Mesenchymal stem cell (in vitro differentiated cells and primary cell): ENCODE results near the gene BRD3.
A peak's percentile ranks its signal among the peaks of the same experiment; 100 is the strongest.

Experiments used
- DNase-seq: peaks from one replicate; pipeline ENCODE4 v3.0.0-alpha.2; 2013
- H2AFZ ChIP-seq: one replicate; pipeline ENCODE4 v1.6.1; 2013; ENCODE audit warnings: low read depth, mild to moderate bottlenecking, control low read depth, inconsistent platforms, low read length, moderate library complexity
- H2AK5ac ChIP-seq: 2 replicates; pipeline ENCODE4 v1.6.1; 2013; ENCODE audit warnings: low read length, moderate library complexity, mild to moderate bottlenecking, inconsistent platforms; ENCODE audit not compliant: severe bottlenecking
- H2BK120ac ChIP-seq: one replicate; pipeline ENCODE4 v1.6.1; 2013; ENCODE audit warnings: low read depth, mild to moderate bottlenecking, inconsistent platforms, low read length, moderate library complexity
- H2BK12ac ChIP-seq, 2 experiments: one replicate each; pipeline ENCODE4 v1.6.1; 2013; ENCODE audit warnings: inconsistent platforms in 2 of 2, low read length in 2 of 2, mild to moderate bottlenecking in 2 of 2, moderate library complexity in 2 of 2, control low read depth in 1 of 2
- H2BK15ac ChIP-seq: one replicate; pipeline ENCODE4 v1.6.1; 2013; ENCODE audit warnings: mild to moderate bottlenecking, low read depth, inconsistent platforms; ENCODE audit not compliant: poor library complexity, severe bottlenecking
- H2BK5ac ChIP-seq: 2 replicates; pipeline ENCODE4 v1.6.1; 2013; ENCODE audit warnings: low read depth, mild to moderate bottlenecking, low read length, control low read depth, inconsistent platforms; ENCODE audit not compliant: poor library complexity, severe bottlenecking
- H3K14ac ChIP-seq, 2 experiments: one replicate each; pipeline ENCODE4 v1.6.1; 2013; ENCODE audit warnings: inconsistent platforms in 2 of 2, low read length in 2 of 2, control low read depth in 1 of 2, mild to moderate bottlenecking in 1 of 2, moderate library complexity in 1 of 2
- H3K18ac ChIP-seq, 2 experiments: one replicate each; pipeline ENCODE4 v1.6.1; 2013; ENCODE audit warnings: inconsistent platforms in 2 of 2, low read length in 2 of 2, control low read depth in 1 of 2, low read depth in 1 of 2, mild to moderate bottlenecking in 1 of 2
- H3K23ac ChIP-seq, 2 experiments: one replicate each; pipeline ENCODE4 v1.6.1; 2013; ENCODE audit warnings: inconsistent platforms in 2 of 2, low read length in 2 of 2, mild to moderate bottlenecking in 2 of 2, moderate library complexity in 2 of 2, control low read depth in 1 of 2
- H3K27ac ChIP-seq: 2 replicates; pipeline ENCODE4 v1.5.1; 2013; ENCODE audit warnings: mild to moderate bottlenecking, moderate library complexity, low read length, control low read depth, inconsistent platforms; ENCODE audit not compliant: poor library complexity, severe bottlenecking
- H3K27me3 ChIP-seq, 2 experiments: 2 replicates each; pipeline versions ENCODE4 v1.6.1 to v1.7.0; 2013; ENCODE audit warnings: low read length in 2 of 2, mild to moderate bottlenecking in 2 of 2, moderate library complexity in 2 of 2, control low read depth in 1 of 2, inconsistent platforms in 1 of 2; ENCODE audit not compliant: control insufficient read depth in 1 of 2, insufficient read depth in 1 of 2
- H3K36me3 ChIP-seq, 2 experiments: 2 replicates each; pipeline versions ENCODE4 v1.6.1 to v1.7.0; 2013; ENCODE audit warnings: low read length in 2 of 2, control low read depth in 1 of 2, inconsistent platforms in 1 of 2, low read depth in 1 of 2, mild to moderate bottlenecking in 1 of 2; ENCODE audit not compliant: insufficient read depth in 2 of 2, control insufficient read depth in 1 of 2
- H3K4ac ChIP-seq, 2 experiments: one replicate each; pipeline ENCODE4 v1.6.1; 2013; ENCODE audit warnings: inconsistent platforms in 2 of 2, low read length in 2 of 2, mild to moderate bottlenecking in 2 of 2, moderate library complexity in 2 of 2, control low read depth in 1 of 2, low read depth in 1 of 2
- H3K4me1 ChIP-seq: 2 replicates; pipeline ENCODE4 v1.6.1; 2013; ENCODE audit warnings: low read depth, low read length, control low read depth; ENCODE audit not compliant: control insufficient read depth, insufficient read depth
- H3K4me2 ChIP-seq: 2 replicates; pipeline ENCODE4 v1.6.1; 2013; ENCODE audit warnings: low read length, mild to moderate bottlenecking, inconsistent platforms; ENCODE audit not compliant: poor library complexity, severe bottlenecking
- H3K4me3 ChIP-seq, 2 experiments: 2 replicates each; pipeline versions ENCODE4 v1.5.1 to v1.7.0; 2013; ENCODE audit warnings: low read length in 2 of 2, mild to moderate bottlenecking in 2 of 2, control low read depth in 1 of 2, low read depth in 1 of 2; ENCODE audit not compliant: insufficient read depth in 1 of 2
- H3K79me1 ChIP-seq: replicated peaks from 2 replicates; pipeline ENCODE4 v1.6.1; 2013; ENCODE audit warnings: mild to moderate bottlenecking, control low read depth, low read length, inconsistent platforms; ENCODE audit not compliant: poor library complexity, severe bottlenecking
- H3K9ac ChIP-seq: 2 replicates; pipeline ENCODE4 v1.7.0; 2013; ENCODE audit warnings: mild to moderate bottlenecking, low read length, moderate library complexity
- H3K9me3 ChIP-seq: 2 replicates; pipeline ENCODE4 v1.7.0; 2013; ENCODE audit warnings: mild to moderate bottlenecking, low read length; ENCODE audit not compliant: control insufficient read depth
- H4K8ac ChIP-seq: one replicate; pipeline ENCODE4 v1.6.1; 2013; ENCODE audit warnings: inconsistent platforms, mild to moderate bottlenecking, low read length, moderate library complexity
- H4K91ac ChIP-seq: one replicate; pipeline ENCODE4 v1.6.1; 2013; ENCODE audit warnings: mild to moderate bottlenecking, low read length, inconsistent platforms
- WGBS: methylation state at CpG from one replicate; pipeline ENCODE4 v1.1.7; 2013; ENCODE audit warnings: mixed read lengths; 5-methylcytosine and 5-hydroxymethylcytosine counted together

BRD3 gene

DNA sequence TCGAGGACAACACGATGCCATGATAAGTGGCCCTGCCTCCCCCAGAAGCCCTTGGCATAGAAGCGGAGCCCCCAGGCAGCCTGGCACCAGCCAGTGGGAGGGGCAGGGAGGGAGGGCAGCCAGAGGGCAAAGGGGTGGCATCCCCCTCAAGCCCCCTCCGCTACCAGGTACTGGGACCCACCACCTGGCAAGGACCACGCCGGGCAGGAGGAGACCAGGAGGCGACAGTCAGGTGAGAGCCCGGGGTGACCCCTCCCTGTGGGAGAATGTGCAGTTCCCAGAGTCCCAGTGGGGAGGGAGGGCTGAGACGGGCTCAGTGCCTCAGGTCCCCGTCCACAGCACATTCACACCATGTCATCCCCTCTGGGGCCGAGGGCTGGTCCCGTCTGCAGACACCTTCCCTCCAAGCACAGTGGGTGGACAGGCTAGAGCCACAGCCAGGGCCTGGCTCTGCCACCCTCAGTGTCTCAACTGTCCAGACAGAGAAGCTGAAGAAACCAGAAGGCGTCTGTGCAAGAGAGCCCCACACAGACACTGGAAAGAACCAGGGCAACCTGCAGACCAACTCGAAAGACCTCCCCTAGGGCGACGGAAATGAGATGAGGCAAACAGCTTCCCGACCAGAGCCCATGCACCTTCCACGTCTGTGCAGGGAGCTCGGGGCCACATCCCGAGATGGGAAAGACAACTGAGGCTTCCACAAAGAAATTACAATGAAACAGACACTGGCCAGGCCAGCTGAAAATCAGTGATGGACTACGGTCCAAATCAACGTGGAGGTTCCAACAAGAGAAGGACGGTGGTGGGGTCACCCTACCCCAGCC is 11.1 kb downstream of the BRD3 start:
- Histone ChIP-seq H2BK15ac (no peak overlapping the region), H3K4me1 (peaks cover 66% of the 10 kb centered on the region), H3K4me2 (no peak overlapping the region), H3K27me3 (no peaks in the 10 kb centered on the region), H2AK5ac (no peak overlapping the region), H3K9me3 (no peaks in the 10 kb centered on the region), H3K14ac (no peak overlapping the region), H3K9ac (peak overlapping the region; percentile 41), H4K91ac (no peak overlapping the region), H2BK5ac (no peak overlapping the region), H2AFZ (no peak overlapping the region), H3K4me3 (peak overlapping the region in 1 of 2 experiments; percentile 55), H3K36me3 (peaks cover 13 to 58% of the 10 kb centered on the region in 2 experiments), H4K8ac (no peak overlapping the region), H3K18ac (no peak overlapping the region), H3K79me1 (peaks cover 43% of the 10 kb centered on the region), H3K23ac (no peak overlapping the region), H3K4ac (no peak overlapping the region), H3K27ac (no peak overlapping the region), H2BK12ac (no peak overlapping the region), H2BK120ac (no peak overlapping the region)
- whole genome bisulfite sequencing = 94% methylated on average over 18 of the region's 23 CpGs
- DNase-seq = no peak

GRCh38 chr9:134055981-134056461 is 11.8 kb downstream of the BRD3 start:
- Histone ChIP-seq H2AK5ac (no peak overlapping the region), H3K27me3 (no peaks in the 10 kb centered on the region), H3K23ac (no peak overlapping the region), H3K79me1 (peaks cover 49% of the 10 kb centered on the region), H4K8ac (no peak overlapping the region), H3K9ac (peak overlapping the region; percentile 41), H3K4me3 (peak overlapping the region in 1 of 2 experiments; percentile 55), H3K4ac (no peak overlapping the region), H3K18ac (no peak overlapping the region), H2BK120ac (no peak overlapping the region), H2BK15ac (no peak overlapping the region), H3K27ac (no peak overlapping the region), H4K91ac (no peak overlapping the region), H2BK5ac (no peak overlapping the region), H3K4me2 (no peak overlapping the region), H2AFZ (no peak overlapping the region), H3K4me1 (peaks cover 59% of the 10 kb centered on the region), H3K36me3 (peaks cover 20 to 60% of the 10 kb centered on the region in 2 experiments), H3K14ac (no peak overlapping the region), H2BK12ac (no peak overlapping the region), H3K9me3 (no peaks in the 10 kb centered on the region)
- no peak for DNase-seq
- WGBS = 92% methylated on average over 13 of the region's 13 CpGs

- WGBS = 94% methylated on average over 28 of the region's 28 CpGs
- no peak overlapping the region for H2BK12ac ChIP-seq
- no peak overlapping the region for H4K91ac ChIP-seq
- H3K4ac ChIP-seq = no peak overlapping the region
- peak overlapping the region; percentile 23 for H3K9ac ChIP-seq
- H2AFZ ChIP-seq = no peak overlapping the region
- no peak overlapping the region for H2BK15ac ChIP-seq
- no peaks in the 10 kb centered on the region for H3K27me3 ChIP-seq
- peaks cover 25 to 68% of the 10 kb centered on the region in 2 experiments for H3K36me3 ChIP-seq
- peaks cover 52% of the 10 kb centered on the region for H3K4me1 ChIP-seq
- no peak overlapping the region for H3K27ac ChIP-seq
- DNase-seq = no peak
- peak overlapping the region in 1 of 2 experiments; percentile 26 for H3K4me3 ChIP-seq
- no peak overlapping the region for H3K18ac ChIP-seq
- H3K23ac ChIP-seq = no peak overlapping the region
- H2BK5ac ChIP-seq = no peak overlapping the region
- H3K9me3 ChIP-seq = no peaks in the 10 kb centered on the region
- H3K4me2 ChIP-seq = no peak overlapping the region
- H4K8ac ChIP-seq = no peak overlapping the region
- H3K79me1 ChIP-seq = peaks cover 49% of the 10 kb centered on the region
- no peak overlapping the region for H2BK120ac ChIP-seq
- no peak overlapping the region for H3K14ac ChIP-seq
- H2AK5ac ChIP-seq = no peak overlapping the region
Measured at GRCh38 chr9:134054891-134055811, 12.7 kb downstream of the BRD3 start.
